ENCODE results near the gene AMOT.
A peak's percentile ranks its signal among the peaks of the same experiment; 100 is the strongest.

The AMOT gene

DNA sequence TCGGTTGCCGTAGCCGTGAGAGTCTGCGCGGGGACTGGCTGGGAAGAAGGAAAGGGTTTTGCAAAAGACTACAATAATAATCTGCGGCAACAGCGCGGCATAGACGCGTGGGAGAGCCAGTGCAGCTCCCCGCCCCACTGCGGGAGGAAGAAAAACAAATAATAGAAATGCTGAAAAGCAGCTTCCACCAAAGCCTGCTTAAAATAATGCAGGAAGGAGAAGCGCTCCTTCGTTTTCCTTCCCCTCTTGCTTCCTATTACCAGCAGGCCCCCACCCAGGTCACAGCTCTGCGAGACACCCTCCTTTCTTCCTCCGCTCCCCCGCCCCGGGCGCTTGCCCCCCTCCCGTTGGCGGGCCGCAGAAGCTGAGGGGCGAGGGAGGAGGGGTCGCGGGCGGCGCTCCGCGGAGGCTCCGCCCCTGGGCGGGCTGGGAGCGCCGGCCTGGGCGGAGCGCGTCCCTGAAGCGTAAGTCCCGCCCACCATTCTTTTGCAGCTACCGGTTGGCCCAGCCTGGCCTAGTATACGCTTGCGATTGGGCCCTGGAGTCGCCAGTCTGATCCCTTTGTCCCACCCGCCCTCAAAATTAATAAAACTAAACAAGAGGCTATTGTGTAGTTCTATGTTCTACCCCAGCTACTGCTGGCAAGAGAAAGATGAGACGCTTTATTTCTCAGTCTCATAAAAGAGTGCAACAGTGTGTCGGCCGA is 636 bp upstream of the AMOT start:
- peak; percentile 59 for DNase-seq (ENCODE audit: low read depth)

DNA sequence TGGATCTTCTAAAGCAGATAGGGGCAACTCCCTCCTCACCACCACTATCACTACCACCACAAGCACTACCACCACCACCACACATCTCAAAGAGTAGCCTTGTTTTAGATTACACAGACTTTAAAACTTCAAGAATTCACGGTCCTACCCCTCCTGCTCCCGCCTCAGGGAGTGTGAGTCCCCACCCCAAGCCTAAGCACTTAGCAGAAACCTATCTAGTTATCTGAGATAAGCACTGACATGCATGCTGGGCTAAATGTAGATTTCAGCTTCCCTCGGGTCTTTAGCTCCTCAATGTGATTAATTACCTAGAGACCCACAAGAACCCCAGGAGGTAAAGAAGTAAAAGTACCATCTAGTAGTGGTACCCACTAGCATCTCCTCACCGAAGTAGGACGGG is 775 bp downstream of the AMOT start:
- no peak for DNase-seq (ENCODE audit: low read depth)

DNA sequence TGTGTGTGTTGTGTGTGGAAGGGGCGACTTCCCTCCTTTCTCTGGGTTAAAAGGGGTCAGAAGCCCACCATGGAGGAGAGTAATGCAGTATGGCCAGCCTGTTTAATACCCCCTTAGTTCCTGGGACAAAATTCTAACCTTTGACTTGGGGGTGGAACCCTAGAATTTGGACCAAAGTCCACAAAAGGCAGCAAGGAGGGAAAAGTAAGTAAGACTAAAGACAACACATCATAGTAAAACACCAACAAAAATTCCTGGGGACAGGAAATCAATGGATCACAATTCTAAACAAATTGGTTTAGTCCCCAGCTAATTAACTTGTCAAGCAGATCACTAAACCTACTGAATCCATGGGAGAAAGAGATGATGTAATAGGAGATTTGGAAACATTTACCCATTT is 3.1 kb downstream of the AMOT start:
- no peak for DNase-seq (ENCODE audit: low read depth)

- DNase-seq (ENCODE audit: low read depth) = no peak
These were observed 5.6 kb downstream of the AMOT start for GRCh38 chrX:112835019-112835418.

DNA sequence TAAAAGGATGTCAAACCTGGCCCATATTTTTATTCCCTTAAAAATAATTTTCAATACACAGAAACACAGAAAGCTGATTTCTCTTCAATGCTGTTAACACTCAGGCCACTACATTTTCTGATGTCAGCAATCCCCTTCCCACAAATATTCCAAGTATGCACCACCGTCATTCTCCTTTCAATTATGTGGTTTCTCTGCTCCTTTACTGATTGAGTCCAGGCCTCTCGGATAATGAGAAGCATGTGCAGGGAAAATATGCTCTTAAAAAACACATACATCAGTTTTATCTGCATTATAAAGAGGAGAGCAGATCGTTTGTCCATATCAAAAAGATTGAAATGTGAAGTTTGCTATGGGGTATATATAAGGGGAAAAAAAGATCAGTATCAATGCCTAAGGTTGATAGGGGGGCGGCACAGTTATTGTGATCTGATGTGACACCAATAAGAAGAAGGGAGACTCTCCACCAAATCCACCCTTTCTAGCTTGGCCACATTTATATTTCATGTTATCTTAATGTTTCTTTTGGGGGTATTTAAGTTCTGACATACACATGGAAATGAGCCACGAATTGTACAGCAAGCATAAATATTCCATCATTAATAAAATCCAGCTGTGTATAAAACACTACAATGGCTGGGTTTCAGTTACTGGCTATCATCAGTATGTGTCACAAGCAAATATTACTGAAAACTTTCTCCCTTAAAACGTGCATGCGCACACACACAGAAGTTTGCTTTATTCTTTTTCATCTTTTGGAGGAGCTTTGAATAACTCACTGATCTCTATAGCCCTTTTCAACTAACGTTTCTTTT is 6.4 kb downstream of the AMOT start:
- DNase-seq (ENCODE audit: low read depth) = no peak

DNA sequence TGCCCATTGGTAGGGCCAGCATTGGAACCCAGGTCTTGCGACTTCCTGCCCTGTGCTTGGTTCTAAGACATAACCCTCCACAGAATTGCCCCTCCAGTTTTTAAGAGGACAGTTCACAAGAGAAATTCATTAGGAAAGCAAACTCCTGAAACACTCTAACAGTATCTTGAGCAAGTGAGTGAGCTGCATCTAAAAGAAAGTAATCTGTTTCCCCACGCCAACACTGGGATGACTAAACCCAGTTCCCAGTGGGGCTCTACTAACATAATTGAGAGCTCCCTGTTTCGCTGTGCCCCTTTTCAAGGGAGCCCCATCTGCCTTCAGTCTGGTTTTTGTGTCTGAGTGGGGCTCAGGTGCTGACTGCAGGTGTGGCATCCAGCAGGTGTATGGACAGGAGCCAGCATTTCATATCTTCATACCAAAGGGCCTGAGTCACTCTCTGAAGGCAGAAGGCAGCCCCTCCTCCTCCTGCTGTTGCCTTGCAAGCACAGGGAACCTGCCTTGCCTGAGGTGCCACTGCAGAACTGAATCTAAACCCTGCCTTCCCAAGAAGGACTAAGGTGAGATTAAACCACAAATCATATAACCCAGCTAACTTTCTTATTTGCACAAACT is 8.0 kb downstream of the AMOT start:
- DNase-seq (ENCODE audit: low read depth) = no peak

DNA sequence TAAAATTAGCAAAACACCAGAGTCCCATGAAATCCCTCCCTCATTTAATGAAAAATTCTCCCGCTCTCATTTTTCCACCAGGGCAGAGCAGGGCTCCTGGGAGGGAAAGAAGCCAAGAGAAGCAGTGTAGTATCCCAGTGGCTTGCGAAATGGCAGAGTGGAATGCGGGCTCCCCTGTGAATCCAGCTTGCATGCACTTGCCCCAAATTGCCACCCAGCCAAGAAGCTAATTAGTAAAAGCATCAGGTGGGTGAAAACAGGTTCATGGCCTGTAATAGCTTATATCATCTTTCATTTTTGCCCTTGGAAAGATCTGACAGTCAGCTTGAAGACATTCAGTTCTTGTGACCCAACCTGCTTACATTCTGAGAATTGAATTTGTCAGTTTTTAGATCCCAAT is 10.1 kb downstream of the AMOT start:
- DNase-seq (ENCODE audit: low read depth) = no peak

- no peak for DNase-seq (ENCODE audit: low read depth)
These were observed 13.2 kb downstream of the AMOT start for GRCh38 chrX:112827292-112827903.

- no peak for DNase-seq (ENCODE audit: low read depth)
These were observed 14.6 kb downstream of the AMOT start for GRCh38 chrX:112826023-112826422.

DNA sequence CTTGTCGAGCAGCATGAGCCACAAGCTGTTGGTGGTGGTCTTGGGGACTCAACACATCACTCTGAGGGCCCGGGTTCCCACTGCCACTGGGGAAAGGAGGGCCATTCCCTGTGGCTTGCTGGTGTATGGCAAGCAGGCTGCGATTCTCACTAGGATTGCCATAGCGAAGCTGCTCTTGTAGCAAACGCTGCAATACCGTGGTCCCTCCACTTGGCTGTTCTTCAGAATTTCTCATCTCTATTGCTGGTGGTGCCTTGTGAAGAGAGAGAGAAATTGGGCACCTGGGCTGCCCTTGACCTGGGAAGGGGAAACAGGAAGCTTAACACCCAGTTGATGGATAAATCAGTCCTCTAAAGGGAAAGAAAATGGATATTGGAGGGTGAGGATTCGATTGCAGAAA is 17.7 kb downstream of the AMOT start:
- no peak for DNase-seq (ENCODE audit: low read depth)

DNA sequence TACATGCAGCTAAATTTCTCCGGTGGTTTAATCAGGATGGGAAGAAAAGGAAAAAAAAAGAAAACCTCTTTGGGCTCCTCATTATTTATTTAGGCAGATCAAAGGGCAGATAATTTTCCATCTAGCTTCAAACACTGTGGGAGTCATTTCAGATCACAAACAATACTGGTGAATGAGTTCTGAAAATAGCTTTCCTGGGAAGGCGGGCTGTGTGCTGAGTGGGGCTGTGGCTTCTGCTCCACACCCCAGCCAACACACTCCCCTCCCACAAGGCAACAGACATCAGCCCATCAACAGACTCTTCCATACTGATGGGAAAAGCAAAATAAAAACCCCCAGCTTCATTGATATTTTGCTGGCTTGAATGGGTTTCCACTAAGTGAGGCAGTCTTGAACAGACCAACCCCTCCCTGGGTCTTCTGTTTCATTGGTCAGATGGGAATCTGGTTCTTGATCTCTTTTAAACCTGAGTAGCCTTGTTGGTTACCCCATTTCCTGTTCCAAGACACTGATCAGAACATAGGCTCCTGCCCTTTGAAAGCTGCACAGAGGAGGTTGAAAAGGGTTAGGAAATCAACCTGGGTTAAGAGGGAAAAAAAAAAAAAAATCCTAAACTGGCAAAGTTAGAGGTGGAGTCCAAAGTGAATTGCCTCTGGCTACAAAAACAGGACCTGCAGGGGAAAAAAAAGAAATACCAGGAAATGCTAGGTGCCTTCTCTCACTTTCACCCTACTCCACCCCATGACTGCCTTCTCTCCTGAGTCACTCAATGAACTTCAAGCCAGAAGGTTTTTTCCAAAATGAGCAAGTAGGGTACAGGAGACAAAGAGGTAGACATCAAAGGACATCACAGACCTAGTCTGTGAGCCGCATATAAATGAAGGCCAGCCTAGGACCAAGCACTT is 20.0 kb downstream of the AMOT start:
- DNase-seq (ENCODE audit: low read depth) = no peak

DNA sequence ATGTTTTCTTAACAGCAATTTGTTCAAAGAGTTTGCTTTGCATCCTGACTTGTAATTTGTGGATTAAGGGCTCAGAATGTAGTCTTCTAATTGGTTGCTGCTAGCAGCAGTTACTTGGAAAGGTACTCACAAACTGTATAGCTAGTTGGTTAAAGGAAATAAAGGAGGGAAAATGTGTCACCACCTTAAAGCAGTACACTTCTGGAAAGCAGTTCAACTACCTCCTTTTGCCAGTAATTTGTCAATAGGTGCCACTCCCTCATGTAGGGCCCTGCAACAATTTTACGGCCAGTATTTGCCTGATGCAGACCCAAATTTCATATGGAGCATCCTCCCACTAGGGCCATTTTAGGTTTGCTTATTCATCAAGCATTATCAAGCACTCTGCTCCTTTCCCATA is 20.8 kb downstream of the AMOT start:
- DNase-seq (ENCODE audit: low read depth) = no peak

DNA sequence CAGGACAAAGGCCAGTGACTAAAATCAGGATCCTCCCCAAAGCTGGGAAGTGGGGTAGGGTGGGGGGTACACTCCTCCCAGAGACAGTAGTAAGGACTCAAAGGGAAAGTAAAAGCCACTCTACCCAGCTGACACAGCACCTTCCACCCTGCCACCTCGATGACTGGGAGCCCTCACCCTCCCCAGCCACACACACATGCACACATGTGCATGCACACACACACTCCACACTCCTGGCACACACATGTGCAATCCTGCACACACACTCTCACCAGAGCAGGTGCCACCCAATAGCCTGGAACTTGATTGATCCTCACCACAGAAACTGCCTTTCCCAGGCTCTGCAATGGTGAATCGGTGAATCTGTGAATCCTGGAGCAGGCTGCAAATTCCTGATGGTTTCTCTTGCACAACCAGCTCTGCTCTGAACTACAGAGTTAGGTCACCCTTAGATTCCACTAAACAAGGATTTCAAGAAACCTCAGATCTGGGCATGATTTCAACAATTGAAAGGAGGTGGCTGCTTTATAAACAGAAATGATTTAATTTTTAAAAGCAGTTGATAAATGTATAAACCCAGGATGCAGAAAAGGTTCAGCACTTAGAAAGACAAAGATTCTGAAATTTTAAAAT is 21.5 kb downstream of the AMOT start:
- DNase-seq (ENCODE audit: low read depth) = no peak

GRCh38 chrX:112818114-112819007 is 22.3 kb downstream of the AMOT start:
- DNase-seq (ENCODE audit: low read depth) = no peak

DNA sequence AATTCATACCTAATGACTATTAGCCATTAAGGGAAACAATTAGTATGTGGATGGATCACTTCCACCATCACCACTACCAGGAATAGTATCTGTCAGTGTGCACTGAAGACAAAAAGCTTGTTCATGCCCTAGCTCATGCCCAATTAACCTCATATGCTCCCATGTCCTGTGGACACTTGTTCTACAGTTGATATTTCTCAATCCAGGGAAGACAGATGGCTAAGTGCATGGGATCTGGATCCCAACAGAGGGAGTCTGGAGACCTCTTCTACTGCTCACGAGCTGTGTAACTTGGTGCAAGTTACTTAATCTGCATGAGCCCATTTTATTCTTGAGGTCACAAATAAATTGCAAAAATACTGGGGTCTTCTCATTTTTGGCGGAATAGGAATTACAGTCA is 23.7 kb downstream of the AMOT start:
- no peak for DNase-seq (ENCODE audit: low read depth)

GRCh38 chrX:112814496-112814895 is 26.1 kb downstream of the AMOT start:
- no peak for DNase-seq (ENCODE audit: low read depth)

DNA sequence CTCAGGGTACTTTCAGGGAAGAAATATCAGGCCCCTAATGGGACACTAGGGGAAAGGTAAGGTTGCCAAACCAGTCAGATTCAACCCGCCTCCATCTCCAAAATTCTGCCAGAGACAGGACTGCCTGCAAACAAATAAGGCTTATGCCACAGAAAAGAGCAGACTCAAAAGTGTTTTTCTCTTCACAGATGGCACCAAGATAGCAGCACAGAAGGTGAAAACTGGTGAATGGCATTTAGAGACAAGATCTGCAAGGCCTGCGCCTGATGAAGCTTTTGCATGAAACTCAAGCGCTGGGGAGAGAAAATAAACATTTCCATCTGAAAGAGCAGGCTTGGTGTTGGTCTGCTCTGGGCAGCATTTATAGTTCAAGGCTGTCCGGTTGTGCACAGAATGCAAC is 27.9 kb downstream of the AMOT start:
- DNase-seq (ENCODE audit: low read depth) = no peak

GRCh38 chrX:112808651-112809195 is 31.9 kb downstream of the AMOT start:
- DNase-seq (ENCODE audit: low read depth) = no peak

GRCh38 chrX:112808007-112808406 is 32.6 kb downstream of the AMOT start:
- no peak for DNase-seq (ENCODE audit: low read depth)

DNA sequence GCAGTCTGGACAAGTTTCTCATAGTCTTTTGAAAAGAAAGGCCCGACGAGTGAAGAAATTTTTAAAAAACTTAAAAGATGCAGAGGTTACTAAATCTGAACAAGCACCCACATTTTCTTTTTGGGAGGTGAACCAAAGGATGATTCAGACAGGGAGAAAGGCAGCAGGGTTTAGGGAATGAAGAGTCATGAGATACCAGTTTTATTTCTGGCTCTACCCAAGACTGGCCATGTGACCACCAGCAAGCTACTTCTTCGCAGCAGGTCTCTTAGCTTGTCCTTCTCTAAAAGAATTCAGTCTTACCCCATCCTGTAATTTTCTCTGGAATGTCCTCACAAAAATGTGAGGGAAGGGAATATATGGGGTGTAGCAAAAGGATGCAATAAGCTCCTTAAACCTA is 37.6 kb downstream of the AMOT start:
- no peak for DNase-seq (ENCODE audit: low read depth)
